GM04503 (cell line): ENCODE results near the gene FOCAD.

ENCODE experiments used
- DNase-seq: peaks from one replicate; pipeline ENCODE4 v3.0.0-alpha.2; 2012; ENCODE audit warnings: low read depth

Gene FOCAD

DNA sequence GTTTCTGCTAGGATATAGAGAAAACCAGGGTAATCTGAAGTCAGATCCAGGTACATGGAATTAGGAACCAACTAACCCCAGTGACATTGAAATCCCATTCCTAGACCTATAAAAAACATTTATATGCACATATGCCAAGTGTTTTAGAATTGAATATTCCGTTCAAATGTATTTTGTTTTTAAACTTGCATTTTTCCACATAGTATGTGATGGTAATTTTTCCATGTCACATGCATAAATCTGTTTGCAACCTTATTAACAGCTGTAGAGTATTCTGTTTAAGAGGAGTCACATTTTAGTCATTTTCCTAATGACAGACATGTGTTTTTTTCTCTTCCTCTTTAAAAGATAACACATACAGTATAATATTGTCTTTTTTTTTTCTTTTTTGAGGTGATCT is 50.2 kb downstream of the FOCAD start:
- DNase-seq, result no peak

DNA sequence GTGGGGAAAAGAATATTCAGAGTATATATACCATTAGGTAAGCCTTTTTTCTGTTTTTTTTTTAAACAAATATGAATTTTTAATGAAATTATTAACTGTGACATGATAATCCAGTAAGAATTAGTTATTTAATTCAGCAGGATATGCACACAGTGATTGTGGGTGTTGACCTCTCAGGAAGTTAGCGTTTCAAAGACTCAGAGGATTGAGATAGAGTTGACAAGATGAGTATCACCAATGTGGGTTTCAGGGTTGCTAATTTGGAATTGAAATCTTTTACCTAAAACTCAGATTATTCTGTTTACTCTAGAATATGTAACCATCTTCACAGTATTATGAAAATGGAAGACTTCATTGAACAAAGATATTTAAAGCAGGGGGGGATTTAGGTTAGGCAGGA is 56.2 kb downstream of the FOCAD start:
- DNase-seq, result no peak

DNA sequence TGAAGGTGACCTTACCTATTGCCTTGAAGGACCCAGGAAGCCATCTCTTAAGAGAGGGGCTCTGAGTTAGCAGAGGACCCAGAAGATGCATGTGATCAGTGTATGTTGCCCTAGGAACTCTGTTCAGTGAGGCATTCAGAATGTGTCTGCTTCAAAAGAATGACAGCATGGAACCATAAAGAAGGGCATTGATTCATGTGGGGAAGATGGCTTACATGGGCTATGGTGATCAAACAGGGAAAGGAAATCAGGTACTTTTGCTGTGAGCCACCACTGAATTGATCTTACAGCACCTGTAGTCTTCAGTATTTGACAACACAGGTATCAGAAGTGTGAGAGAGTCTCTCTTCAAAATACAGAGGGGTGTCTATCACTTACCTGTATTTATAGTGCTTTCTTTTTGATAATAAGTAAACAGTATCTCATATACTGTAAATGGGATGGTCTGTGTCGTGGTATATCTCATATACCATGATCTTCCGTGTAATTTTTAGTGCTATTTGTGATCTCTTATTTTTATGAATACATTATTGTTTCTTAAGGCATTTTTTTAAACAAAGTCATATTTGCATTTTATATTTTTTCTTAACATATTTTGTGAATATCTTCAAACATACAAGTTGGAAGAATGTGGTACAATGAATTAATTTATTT is 57.0 kb downstream of the FOCAD start:
- DNase-seq, result no peak

DNA sequence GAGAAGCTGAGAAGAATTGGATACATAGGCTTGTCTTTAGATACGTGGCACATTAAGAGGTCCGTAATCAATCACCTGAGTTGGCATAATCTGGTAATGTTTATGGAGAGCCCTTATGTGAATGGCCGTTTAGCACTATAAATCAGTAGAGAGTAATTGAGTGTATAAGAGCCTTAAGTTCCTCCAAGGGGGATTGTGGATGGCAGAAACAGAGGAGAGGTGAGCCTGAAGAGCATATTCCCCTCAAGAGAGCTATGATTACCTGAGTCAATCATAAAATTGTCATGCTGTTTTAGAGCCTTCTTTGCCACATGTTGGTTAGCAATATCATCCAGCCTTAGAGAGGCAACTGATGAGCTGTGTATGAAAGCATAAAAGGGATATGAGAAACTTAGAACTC is 58.8 kb downstream of the FOCAD start:
- DNase-seq, result no peak

DNA sequence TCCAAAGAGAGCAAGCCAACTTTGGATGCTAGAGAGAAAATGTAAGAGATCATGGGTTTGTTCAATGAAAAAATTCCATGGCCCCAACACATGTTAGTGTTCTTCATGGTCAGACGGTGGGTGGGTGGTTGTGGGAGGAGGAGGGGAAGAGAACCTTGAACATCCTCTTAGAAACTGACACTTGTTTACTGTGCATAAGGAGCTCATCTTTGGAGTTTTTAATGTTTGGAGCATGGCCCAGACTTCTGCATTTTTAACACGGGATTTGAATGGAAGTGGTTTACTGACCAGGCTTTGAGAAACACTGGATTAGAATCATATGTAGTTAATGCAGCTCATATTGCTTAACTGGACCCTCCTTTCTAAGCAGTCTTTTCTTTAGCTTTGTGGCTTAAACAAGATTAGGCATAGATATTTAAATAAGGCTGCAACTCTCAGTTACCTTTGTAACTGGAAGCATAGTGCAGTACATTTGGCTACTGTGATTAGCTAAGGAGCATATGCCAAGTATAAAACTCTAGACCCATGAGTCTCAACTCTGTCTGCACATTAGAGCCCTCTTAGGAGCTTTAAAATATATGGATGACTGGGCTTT is 60.1 kb downstream of the FOCAD start:
- DNase-seq, result no peak

DNA sequence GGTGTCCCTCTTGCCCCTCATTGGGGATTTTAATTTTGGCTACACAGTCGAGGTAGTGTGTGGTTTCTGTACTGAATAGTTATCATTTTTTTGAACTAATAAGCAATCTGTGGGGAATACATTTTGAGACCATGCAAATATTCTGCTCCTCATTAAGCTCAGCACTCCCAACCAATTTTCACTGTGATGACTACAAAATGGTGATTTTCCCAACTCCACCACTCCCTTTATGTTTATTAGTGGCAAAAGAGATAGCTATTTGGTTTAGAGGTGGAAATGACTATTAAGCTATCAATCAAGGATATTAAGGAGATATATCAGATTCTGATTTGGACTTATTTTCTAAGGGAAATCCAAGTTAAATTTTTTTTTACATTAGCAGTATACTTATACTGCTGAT is 62.9 kb downstream of the FOCAD start:
- DNase-seq, result no peak

DNA sequence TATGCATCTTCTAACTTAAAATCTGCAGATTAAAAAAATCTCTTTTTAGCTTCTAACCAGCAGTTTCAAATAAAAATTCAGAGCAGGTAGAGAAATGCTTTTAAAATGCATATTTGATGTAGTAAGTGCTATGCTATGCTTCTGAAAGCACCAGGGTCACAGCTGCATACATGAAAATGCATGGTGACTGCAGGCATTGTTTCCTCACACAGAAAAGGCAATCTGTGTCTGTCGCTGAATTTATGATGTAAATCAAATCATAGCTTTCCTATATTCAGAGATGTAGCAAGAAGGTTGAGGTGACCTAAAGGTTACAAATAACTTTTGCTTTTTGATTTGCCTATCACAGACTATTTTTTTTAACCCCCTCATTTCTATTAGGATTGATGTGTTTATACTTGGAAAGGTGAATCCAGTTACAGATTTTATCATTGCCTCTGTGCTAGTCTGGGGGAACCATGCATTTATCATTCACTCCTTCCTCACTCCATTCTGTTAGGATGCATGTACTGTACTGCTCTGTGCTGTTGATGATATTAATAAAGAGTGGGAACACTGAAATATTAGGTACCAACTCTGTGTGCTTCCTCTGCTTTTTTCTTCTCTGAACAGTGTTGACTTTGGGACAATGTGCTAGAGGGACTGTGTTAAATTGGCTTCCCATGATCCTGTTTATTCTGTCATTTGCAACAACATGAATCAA is 65.6 kb downstream of the FOCAD start:
- no peak for DNase-seq

DNA sequence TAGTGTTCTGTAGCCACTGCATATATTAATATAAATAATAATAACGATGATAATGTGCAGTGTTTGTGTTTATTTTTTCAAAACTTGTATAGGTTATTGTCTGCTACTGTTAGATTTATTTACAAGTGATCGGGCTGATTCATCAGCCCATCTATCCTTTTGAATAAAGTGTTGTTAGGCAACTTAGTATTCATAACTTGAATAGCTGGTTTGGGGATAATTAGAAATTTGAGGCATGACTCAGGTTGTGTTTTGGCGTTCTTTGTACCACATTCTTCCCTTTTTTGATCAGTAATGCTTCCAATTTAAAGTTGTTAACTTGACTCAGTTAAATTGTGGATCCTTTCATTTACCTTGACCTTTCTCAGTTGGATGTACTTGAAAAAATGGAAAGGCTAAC is 69.7 kb downstream of the FOCAD start:
- peak; percentile 15 for DNase-seq

DNA sequence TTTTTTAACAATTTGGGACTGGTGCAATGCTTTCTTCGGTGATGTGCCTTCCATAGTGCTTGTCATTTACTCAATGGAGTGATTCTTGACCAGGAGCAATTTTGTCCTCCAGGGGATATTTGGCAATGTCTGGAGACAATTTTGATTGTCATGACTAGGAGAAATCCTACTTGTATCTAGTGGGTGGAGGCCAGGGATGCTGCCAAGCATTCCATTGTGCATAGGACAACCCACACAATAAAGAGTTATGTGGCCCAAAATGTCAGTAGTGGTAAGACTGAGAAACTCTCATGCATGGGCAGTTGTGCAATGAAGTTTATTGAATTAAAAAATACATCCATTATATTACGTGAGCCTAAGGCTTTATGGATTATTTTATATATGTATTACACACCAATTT is 70.5 kb downstream of the FOCAD start:
- peak; percentile 27 for DNase-seq

DNA sequence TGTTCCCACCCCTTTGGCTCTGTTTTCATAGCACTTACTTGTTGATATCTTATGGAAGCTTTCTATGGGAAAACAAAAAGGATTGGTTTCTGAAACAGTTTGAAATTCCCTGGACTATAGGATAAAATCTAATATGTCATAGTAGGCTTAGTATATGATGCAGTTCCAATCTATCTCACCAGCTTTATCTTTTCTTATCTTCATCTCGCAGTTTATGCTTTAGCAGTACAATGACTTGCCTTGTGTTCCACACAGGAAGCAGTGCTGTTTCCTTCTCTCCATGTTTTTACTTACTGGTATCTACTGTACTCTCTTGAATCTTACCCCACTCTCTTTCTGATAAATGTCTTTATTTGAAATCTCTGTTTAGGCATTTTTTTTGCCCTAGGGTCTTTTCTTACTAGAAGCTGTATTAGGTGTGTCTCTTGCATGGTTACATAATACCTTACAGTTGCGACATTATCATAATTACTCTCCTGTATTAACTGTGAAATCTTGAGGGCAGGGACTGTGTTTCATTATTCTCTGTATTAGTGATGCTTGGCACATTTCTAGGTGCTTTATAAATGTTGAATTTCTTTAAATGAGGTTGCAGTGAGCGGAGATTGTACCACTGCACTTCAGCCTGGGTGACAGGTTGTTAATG is 76.3 kb downstream of the FOCAD start:
- DNase-seq, result no peak

DNA sequence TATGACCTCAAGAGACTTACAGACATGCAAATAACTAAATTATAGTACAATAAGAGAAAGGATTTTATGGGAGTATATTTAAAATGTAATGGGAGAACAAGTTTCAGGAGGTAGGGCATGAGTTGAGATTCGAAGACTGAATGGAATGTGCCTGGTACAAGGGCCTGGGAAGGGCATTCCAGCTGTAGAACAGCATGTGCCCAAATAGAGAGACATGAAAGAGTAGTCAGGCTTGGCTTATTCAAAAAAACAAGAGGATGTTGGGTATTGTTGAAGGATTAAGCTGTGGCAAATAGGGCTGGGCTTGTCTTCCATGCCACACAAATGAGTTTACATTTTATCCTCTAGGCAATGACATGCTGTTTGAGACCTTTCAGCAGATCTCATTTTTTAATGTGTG is 86.9 kb downstream of the FOCAD start:
- DNase-seq, result no peak

DNA sequence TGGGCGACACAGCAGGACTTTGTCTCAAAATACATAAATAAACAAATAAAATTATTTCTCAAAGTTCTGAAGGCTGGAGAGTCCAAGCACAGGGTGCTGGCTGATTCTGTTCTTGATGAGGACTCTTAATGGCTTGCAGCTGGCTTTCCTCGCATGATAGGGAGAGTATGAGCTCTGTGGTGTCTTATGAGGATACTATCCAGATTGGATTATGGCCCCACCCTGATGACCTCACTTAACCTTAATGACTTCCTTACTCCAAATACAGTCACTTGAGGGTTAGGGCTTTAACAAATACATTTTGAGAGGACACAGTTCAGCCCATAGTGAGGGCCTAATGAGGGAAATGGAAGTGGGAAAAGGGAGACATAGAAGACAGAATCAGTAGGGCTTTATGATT is 87.7 kb downstream of the FOCAD start:
- no peak for DNase-seq

DNA sequence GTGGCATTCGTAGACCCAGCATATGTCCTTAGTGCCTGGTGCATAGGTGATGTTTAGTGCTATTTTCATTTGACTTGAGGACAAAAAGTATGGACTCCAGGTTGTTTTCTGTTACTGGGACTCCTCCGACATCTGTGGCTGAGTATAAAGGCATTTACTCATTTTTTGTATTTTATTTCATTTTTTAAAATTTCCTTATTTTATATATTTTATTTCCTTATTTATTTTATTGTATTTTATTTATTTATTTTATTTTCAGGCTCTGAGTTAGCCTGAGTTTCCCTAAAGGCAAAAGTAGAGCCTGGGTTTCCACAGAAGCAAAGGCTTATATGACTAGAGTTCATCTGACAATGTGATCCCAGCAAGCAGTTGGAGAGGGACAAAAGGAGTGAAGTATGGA is 91.6 kb downstream of the FOCAD start:
- DNase-seq, result no peak

DNA sequence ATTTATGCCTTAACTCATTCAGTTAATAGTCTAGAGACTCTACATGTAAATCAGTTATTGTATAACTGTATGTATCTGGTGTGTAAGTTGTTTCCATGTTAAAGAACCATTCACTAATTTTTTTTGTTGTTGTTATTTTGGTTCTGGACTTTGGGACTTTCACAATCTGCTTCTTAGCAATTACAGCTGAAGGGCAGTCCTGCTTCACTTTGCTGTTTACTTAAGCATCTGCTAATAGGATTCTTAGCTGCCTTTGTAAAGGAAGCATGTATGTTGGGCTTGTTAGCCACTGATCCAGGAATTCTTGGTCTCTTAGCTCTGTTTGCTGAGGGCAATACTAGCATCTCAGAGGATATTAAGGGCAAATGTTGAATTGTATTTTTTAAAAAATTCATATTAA is 97.0 kb downstream of the FOCAD start:
- DNase-seq, result no peak

DNA sequence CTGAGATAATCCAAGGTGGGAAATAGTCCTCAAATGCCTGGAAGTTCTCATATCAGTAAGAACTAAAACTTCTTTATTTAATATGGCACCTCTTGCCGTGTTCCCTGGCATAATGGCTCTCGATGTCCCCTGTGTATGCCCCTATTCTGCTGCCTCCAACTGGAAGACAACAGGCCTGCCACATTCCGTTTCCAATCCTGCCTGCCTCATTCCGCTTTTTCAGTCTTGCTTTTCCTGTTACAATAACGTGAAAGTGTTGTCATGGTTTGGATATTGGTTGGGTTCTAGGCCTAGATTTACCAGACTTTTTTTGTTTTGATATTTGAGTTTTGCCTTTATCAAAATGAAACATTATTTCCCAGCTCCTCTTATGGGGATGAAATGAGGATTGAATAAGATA is 98.2 kb downstream of the FOCAD start:
- no peak for DNase-seq

DNA sequence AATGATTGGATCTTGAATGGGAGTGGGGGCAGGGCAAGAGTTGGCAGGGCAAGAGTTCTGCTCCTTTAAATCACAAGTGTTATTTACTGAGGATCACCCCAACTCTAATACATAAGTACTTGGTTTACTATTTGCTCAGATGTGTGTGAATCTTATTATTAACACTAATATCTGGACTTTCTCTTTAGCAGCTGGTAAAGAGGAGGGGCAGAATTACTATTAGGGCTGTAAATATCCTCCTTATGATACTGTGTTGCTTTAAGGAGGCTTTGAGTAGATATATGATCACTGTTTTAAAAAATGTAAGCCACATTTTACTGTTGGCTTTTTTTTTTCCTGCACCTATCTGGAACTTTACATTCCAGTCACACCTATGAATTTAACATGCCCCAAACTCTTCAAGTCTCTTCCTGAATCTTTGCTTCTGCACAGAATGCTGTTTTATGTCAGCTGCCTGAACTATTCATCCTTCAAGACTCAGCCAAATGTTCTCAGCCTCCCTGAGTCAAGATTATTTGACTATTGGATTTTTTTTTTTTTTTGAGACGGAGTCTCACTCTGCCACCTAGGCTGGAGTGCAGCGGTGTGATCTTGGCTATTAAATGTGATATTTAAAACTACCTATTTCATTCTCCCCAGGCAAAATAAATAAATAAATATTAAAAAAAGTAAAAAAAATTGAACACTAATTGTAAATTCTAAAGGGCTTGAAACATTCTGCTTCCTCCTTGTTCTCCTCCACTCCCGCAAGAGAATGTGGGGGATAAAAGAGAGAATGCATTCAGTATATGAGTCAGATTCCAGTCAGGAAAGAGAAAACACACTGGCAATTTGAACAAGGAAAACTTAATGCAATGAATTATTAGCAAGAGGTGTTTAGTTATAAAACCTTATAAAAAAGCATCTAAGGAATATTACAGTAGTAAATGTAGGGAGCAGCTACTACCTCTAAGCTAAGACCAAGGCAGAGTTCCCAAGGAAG is 99.3 kb downstream of the FOCAD start:
- no peak for DNase-seq

DNA sequence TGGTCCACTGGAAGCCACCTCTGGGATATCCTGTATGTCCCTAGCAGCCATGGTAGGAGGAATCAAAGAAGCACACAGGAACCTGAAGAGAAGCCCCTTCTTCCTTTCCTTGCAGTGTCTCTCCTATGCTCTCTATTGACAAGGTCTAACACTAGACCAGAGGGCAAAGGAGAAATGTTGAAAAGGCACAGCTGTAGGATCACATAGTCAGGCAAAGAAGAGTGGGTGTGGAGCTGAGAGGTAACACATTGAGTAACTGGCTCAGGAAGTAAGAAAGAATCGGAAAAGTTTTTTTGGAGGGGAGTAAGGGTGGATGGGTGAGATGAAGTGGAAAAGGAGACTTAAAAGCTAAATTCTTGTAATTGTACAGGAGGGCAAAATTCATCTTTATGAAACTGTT is 100.1 kb downstream of the FOCAD start:
- no peak for DNase-seq

DNA sequence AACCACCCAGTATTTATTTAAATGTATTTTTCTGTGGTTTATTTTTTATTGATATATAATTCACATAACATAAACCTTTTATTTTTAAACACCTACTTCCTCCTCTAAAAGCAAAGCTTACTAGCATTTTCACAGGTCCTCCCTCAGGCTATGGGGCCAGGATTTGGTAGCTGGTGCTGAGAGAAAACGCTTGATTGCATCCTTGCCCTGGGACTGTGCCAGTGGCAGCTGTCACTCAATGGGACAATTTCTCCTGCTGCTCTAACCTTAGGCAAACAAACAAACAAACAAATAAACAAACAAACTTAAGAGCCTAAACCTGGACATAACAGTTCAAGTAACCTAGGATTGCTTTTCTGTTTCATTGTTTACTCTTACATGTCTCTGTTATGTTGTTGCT is 102.7 kb downstream of the FOCAD start:
- DNase-seq, result no peak

DNA sequence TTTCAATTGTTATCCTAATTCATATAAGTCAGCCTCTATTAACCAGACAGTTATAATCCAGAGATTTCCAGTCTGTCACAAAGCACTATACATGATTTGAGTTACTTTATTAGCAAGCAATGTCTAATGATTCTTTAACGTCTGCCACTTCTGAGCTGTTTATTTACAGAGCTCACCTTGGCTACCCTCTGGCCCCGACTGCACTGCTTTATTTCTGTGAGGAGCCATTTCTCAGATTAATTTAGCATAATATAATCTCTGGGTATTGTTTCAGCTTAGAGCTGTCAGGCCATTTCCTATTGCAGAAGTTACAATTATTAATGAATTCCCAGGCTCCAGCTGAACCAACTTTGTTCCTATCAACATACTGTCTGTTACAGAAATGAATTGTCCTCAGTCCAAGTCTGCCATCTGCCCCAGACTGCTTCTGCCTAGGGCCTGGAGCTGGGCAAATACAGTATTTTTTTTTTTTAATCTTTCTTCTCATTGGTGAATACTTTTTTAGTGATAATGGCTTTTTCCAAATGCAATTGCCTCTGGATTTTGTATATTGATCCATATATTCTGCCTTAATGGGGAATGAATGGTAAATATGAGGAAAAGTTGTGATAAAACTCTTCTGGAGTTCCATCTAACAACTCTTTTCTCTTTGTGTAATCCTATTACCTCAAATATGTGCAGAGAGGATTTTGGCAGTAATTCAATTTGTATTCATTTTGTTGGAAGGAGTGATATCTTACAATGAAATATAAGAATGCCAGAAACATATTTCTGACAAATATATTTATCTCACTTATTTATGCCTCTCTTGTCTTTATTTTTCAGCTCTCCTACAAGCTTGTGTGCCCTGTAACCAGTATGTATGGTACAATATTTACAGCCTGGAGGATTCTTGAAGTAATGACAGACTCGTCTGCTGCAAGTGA is 104.7 kb downstream of the FOCAD start:
- DNase-seq, result no peak

DNA sequence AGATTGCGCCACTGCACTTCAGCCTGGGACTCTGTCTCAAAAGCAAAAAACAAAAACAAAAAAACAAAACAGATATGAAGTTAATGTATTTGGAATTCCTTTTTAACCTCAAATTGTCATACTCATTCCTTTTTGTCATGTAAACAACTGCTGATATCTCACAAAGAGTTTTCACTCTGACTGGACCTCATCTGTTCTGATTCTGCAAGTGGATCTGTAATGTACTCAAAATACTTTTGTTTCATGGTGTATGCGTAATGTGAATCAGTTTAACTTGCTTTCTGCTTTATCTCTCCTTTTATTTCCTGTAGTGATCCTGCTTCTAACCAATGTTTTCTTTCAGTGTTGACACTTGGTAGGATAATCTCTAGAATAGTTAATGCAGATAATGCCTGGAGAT is 106.7 kb downstream of the FOCAD start:
- no peak for DNase-seq

DNA sequence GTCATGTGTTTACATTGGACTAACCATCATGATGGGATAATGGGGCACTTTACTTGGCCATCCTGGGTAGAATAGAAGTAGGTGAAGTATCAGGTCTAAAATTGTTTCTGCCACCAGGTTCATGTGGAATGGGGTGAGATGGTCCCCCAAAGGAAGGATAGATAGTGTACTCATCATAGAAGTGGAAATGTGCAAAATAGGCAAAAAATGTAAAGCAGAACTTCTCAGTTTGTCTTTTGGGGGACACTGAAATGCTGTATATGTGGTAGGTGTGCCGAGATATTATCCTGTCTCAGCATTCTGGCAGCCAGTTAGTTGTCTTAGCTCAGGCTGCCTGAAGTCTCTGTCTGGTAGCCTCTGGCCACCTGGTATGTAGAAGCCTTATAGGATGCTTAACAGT is 107.6 kb downstream of the FOCAD start:
- DNase-seq, result no peak
